ENCODE results near the gene GOLIM4.

Gene GOLIM4

DNA sequence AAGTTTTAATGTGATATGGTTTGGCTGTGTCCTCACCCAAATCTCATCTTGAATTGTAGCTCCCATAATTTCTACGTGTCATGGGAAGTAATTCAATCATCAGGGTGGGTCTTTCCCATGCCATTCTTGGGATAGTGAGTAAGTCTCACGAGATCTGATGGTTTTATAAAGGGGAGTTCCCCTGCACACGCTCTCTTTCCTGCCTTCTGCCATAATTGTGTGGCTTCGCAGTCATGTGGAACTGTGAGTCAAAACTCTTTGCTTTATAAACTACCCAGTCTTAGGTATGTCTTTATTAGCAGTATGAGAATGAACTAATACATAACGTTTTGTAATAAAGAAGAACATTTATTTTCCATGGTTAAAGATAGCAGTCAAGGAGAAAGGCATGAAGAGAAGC, 39.2 kb upstream of the GOLIM4 start:
- TF ChIP-seq NFIC (IDR thresholded peaks at IDR 0.05), result no peak
- no peak for TF ChIP-seq EP300 (IDR thresholded peaks at IDR 0.05; ENCODE audit: borderline replicate concordance)
- TF ChIP-seq ZBTB7A (IDR thresholded peaks at IDR 0.05; ENCODE audit: low read depth), result no peak
- no peak for TF ChIP-seq FOXM1 (IDR thresholded peaks at IDR 0.05; ENCODE audit: borderline replicate concordance, low read depth)
- TF ChIP-seq EGR1 (IDR thresholded peaks at IDR 0.05), result no peak
- no peak for TF ChIP-seq TCF12 (IDR thresholded peaks at IDR 0.05; ENCODE audit: low read depth)
- TF ChIP-seq, protein P1, sequence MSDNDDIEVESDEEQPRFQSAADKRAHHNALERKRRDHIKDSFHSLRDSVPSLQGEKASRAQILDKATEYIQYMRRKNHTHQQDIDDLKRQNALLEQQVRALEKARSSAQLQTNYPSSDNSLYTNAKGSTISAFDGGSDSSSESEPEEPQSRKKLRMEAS (IDR thresholded peaks at IDR 0.05), result no peak
- no peak for TF ChIP-seq TAF1 (IDR thresholded peaks at IDR 0.05; ENCODE audit: low read depth)
- TF ChIP-seq CREB1 (IDR thresholded peaks at IDR 0.05; ENCODE audit: low read depth), result no peak

DNA sequence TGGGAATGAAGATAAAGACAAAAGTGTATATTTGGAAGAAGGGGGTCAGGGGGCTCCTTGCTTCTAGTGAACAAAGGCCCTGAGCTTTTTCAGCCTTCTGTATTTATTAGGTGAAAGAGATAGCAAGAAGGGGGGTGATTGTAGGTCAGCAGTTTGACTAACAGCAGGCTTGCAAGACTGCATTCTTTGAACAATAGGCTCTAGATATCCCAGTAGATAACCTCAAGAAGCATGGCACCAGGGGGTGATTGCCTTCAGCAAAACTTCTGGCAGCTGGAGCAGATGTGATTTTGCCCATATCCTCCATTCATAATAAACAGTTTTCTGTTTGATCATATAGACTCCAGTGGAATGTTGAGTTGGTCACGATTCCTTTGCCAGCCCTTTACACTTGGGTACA, 31.7 kb upstream of the GOLIM4 start:
- no peak for TF ChIP-seq NFIC (IDR thresholded peaks at IDR 0.05)

DNA sequence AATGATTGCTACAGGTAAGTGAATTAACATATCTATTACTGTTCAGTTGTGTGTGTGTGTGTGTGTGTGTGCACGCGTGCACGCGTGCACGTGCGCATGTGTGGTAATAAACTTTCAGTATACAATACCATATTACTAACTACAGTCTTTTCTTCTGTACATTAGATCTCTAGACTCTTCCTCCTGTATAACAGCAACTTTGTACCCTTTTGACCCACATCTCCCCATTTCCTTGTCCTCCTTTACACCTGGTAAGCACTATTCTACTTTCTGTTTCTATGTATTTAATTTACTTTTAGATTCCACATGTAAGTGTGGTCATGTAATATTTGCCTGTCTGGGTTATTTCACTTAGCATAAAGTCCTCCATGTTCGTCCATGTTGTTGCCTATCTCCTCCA, 29.1 kb upstream of the GOLIM4 start:
- TF ChIP-seq TCF12 (IDR thresholded peaks at IDR 0.05; ENCODE audit: low read depth) (no peak), NFIC (IDR thresholded peaks at IDR 0.05) (no peak)
- TF ChIP-seq, protein P2, sequence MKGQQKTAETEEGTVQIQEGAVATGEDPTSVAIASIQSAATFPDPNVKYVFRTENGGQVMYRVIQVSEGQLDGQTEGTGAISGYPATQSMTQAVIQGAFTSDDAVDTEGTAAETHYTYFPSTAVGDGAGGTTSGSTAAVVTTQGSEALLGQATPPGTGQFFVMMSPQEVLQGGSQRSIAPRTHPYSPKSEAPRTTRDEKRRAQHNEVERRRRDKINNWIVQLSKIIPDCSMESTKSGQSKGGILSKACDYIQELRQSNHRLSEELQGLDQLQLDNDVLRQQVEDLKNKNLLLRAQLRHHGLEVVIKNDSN (IDR thresholded peaks at IDR 0.05), result no peak

DNA sequence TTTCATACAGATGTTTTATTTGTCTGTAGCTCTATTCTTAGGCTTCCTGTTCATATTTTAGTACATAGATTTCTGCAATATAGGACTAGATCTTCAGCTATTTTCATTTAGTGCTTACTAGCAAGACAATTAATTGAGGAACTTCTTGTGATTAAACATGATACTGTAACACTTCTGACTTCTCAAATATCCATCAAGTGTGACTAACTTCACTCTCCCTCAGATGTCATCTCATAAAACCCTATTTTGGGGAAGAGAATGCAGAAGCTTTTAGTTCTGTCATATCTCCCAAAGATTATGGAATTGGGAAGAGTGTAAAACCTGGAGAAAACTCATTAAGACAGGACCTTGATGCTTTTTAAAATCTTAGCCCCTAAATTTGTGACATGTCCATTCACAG, 28.6 kb upstream of the GOLIM4 start:
- TF ChIP-seq ZBTB7A (IDR thresholded peaks at IDR 0.05; ENCODE audit: low read depth) (no peak), FOXM1 (IDR thresholded peaks at IDR 0.05; ENCODE audit: borderline replicate concordance, low read depth) (no peak), EGR1 (IDR thresholded peaks at IDR 0.05) (no peak), TEAD4 (IDR thresholded peaks at IDR 0.05) (no peak), RAD21 (IDR thresholded peaks at IDR 0.05; ENCODE audit: low read depth) (no peak), TCF12 (IDR thresholded peaks at IDR 0.05; ENCODE audit: low read depth) (no peak), NFIC (IDR thresholded peaks at IDR 0.05) (no peak), TAF1 (IDR thresholded peaks at IDR 0.05; ENCODE audit: low read depth) (no peak), CEBPB (IDR thresholded peaks at IDR 0.05) (no peak), EP300 (IDR thresholded peaks at IDR 0.05; ENCODE audit: borderline replicate concordance) (no peak), YY1 (IDR thresholded peaks at IDR 0.05; ENCODE audit: low read depth) (no peak), CREB1 (IDR thresholded peaks at IDR 0.05; ENCODE audit: low read depth) (no peak)
- TF ChIP-seq, protein P2 (IDR thresholded peaks at IDR 0.05), result no peak
- TF ChIP-seq, protein P1 (IDR thresholded peaks at IDR 0.05), result no peak
- TF ChIP-seq, protein P3, sequence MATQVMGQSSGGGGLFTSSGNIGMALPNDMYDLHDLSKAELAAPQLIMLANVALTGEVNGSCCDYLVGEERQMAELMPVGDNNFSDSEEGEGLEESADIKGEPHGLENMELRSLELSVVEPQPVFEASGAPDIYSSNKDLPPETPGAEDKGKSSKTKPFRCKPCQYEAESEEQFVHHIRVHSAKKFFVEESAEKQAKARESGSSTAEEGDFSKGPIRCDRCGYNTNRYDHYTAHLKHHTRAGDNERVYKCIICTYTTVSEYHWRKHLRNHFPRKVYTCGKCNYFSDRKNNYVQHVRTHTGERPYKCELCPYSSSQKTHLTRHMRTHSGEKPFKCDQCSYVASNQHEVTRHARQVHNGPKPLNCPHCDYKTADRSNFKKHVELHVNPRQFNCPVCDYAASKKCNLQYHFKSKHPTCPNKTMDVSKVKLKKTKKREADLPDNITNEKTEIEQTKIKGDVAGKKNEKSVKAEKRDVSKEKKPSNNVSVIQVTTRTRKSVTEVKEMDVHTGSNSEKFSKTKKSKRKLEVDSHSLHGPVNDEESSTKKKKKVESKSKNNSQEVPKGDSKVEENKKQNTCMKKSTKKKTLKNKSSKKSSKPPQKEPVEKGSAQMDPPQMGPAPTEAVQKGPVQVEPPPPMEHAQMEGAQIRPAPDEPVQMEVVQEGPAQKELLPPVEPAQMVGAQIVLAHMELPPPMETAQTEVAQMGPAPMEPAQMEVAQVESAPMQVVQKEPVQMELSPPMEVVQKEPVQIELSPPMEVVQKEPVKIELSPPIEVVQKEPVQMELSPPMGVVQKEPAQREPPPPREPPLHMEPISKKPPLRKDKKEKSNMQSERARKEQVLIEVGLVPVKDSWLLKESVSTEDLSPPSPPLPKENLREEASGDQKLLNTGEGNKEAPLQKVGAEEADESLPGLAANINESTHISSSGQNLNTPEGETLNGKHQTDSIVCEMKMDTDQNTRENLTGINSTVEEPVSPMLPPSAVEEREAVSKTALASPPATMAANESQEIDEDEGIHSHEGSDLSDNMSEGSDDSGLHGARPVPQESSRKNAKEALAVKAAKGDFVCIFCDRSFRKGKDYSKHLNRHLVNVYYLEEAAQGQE (IDR thresholded peaks at IDR 0.05; ENCODE audit: low read depth), result no peak

DNA sequence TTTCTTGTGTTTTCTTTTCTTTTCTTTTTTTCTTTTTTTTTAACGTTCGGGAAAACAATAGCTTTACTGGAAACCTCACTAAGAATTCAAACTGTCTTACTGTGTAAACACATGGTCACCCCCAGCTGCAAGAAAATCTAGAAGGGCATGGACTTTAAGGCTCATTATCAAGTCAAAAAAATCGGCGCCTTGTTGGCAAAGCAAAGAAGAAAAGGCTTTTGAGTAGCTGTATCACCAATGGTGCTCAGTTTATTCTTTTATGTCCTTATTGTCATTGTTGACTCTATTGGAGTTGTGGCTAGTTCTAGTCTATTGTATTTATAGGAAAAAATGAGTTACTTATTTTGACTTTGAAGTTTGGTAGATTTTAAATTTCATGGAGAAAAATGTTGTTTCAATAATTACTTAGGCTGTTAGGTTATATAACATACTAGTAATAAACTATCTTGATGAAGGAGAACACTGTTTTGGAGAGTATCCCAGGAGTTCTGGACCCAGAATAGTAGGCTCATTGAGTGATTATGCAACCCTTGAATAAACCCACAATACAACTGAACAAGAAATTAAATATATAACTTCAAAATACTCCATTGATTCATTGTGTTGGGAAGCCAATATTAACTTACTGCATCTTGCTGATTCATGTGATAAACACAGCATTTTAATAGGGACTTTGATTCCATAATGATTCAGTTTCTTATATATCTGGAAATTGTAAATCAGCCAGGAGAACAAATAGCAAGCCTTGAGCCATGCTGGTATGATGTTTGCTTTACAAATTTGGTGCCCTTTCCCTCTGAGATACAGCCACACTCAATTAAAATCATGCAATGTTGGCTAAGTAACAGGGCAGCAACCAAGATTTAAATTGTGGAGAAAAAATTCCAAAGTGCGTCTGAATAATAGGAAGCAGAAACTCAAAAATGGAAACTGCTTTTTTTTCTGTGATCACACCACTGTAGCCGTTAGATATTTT, 27.8 kb upstream of the GOLIM4 start:
- TF ChIP-seq, protein P1 (IDR thresholded peaks at IDR 0.05), result no peak
- TF ChIP-seq NFIC (IDR thresholded peaks at IDR 0.05) (no peak), FOXM1 (IDR thresholded peaks at IDR 0.05; ENCODE audit: borderline replicate concordance, low read depth) (no peak), CEBPB (IDR thresholded peaks at IDR 0.05) (no peak), EGR1 (IDR thresholded peaks at IDR 0.05) (no peak), ZBTB7A (IDR thresholded peaks at IDR 0.05; ENCODE audit: low read depth) (no peak), CREB1 (IDR thresholded peaks at IDR 0.05; ENCODE audit: low read depth) (no peak), TEAD4 (IDR thresholded peaks at IDR 0.05) (no peak), YY1 (IDR thresholded peaks at IDR 0.05; ENCODE audit: low read depth) (no peak), TCF12 (IDR thresholded peaks at IDR 0.05; ENCODE audit: low read depth) (no peak), TAF1 (IDR thresholded peaks at IDR 0.05; ENCODE audit: low read depth) (no peak)
- TF ChIP-seq, protein P2 (IDR thresholded peaks at IDR 0.05), result no peak
- TF ChIP-seq, protein P3 (IDR thresholded peaks at IDR 0.05; ENCODE audit: low read depth), result no peak

Measured in Ishikawa (cell line).